ENCODE results near the gene MXRA7.

The MXRA7 gene

GRCh38 chr17:76658242-76658662, 52.5 kb downstream of the MXRA7 start:
- Histone ChIP-seq H3K36me3 (ENCODE audit: low read length) (no peaks in the 10 kb centered on the region), H3K4me3 (ENCODE audit: insufficient read depth, low read length, poor library complexity, severe bottlenecking) (no peak overlapping the region), H3K27me3 (ENCODE audit: low read length) (no peaks in the 10 kb centered on the region), H3K9me2 (replicated peaks; ENCODE audit: insufficient read depth, low read length) (no peaks in the 10 kb centered on the region), H3K27ac (ENCODE audit: low read depth, low read length) (no peak overlapping the region), H2AFZ (ENCODE audit: low read depth, low read length, severe bottlenecking) (no peak overlapping the region), H4K20me1 (ENCODE audit: low read depth, low read length) (no peaks in the 10 kb centered on the region), H3K9me3 (ENCODE audit: insufficient read depth, low read length) (no peaks in the 10 kb centered on the region), H3F3A (ENCODE audit: insufficient read depth) (no peaks in the 10 kb centered on the region), H3K9ac (ENCODE audit: low read length) (no peak overlapping the region), H3K79me2 (ENCODE audit: insufficient read depth, low read length) (no peaks in the 10 kb centered on the region), H3K4me2 (ENCODE audit: low read depth, low read length, poor library complexity, severe bottlenecking) (no peak overlapping the region)
- TF ChIP-seq CTCF (IDR thresholded peaks at IDR 0.05; ENCODE audit: insufficient read depth, low read length, poor library complexity, severe bottlenecking) (no peak), EZH2phosphoT487 (conservative IDR thresholded peaks at IDR 0.05; ENCODE audit: low read length) (no peak)

- Histone ChIP-seq H3K9ac (ENCODE audit: low read length) (no peak overlapping the region), H3K4me2 (ENCODE audit: low read depth, low read length, poor library complexity, severe bottlenecking) (no peak overlapping the region), H3K79me2 (ENCODE audit: insufficient read depth, low read length) (no peaks in the 10 kb centered on the region), H3K9me3 (ENCODE audit: insufficient read depth, low read length) (no peaks in the 10 kb centered on the region), H3K27ac (ENCODE audit: low read depth, low read length) (no peak overlapping the region), H3K36me3 (ENCODE audit: low read length) (no peaks in the 10 kb centered on the region), H3K4me3 (ENCODE audit: insufficient read depth, low read length, poor library complexity, severe bottlenecking) (no peak overlapping the region), H2AFZ (ENCODE audit: low read depth, low read length, severe bottlenecking) (no peak overlapping the region), H4K20me1 (ENCODE audit: low read depth, low read length) (no peaks in the 10 kb centered on the region), H3K9me2 (replicated peaks; ENCODE audit: insufficient read depth, low read length) (no peaks in the 10 kb centered on the region), H3F3A (ENCODE audit: insufficient read depth) (no peaks in the 10 kb centered on the region), H3K27me3 (ENCODE audit: low read length) (no peaks in the 10 kb centered on the region)
- TF ChIP-seq CTCF (IDR thresholded peaks at IDR 0.05; ENCODE audit: insufficient read depth, low read length, poor library complexity, severe bottlenecking): no peak
- TF ChIP-seq EZH2phosphoT487 (conservative IDR thresholded peaks at IDR 0.05; ENCODE audit: low read length): no peak
These were observed 53.1 kb downstream of the MXRA7 start for GRCh38 chr17:76657505-76658241.

- no peaks in the 10 kb centered on the region for H4K20me1 ChIP-seq (ENCODE audit: low read depth, low read length)
- H3K36me3 ChIP-seq (ENCODE audit: low read length): no peaks in the 10 kb centered on the region
- H3K9me3 ChIP-seq (ENCODE audit: insufficient read depth, low read length): no peaks in the 10 kb centered on the region
- H3K9me2 ChIP-seq (replicated peaks; ENCODE audit: insufficient read depth, low read length): no peaks in the 10 kb centered on the region
- H3K4me3 ChIP-seq (ENCODE audit: insufficient read depth, low read length, poor library complexity, severe bottlenecking): no peak overlapping the region
- H3K27ac ChIP-seq (ENCODE audit: low read depth, low read length): no peak overlapping the region
- no peak for TF ChIP-seq EZH2phosphoT487 (conservative IDR thresholded peaks at IDR 0.05; ENCODE audit: low read length)
- no peak for TF ChIP-seq CTCF (IDR thresholded peaks at IDR 0.05; ENCODE audit: insufficient read depth, low read length, poor library complexity, severe bottlenecking)
- no peaks in the 10 kb centered on the region for H3K79me2 ChIP-seq (ENCODE audit: insufficient read depth, low read length)
- H2AFZ ChIP-seq (ENCODE audit: low read depth, low read length, severe bottlenecking): no peak overlapping the region
- H3F3A ChIP-seq (ENCODE audit: insufficient read depth): no peaks in the 10 kb centered on the region
- no peak overlapping the region for H3K9ac ChIP-seq (ENCODE audit: low read length)
- no peaks in the 10 kb centered on the region for H3K27me3 ChIP-seq (ENCODE audit: low read length)
- H3K4me2 ChIP-seq (ENCODE audit: low read depth, low read length, poor library complexity, severe bottlenecking): no peak overlapping the region
These were observed 56.4 kb downstream of the MXRA7 start for GRCh38 chr17:76654408-76654807.
